ENCODE measurements around the gene BANK1.
A peak's percentile ranks its signal among the peaks of the same experiment; 100 is the strongest.

Gene BANK1

DNA sequence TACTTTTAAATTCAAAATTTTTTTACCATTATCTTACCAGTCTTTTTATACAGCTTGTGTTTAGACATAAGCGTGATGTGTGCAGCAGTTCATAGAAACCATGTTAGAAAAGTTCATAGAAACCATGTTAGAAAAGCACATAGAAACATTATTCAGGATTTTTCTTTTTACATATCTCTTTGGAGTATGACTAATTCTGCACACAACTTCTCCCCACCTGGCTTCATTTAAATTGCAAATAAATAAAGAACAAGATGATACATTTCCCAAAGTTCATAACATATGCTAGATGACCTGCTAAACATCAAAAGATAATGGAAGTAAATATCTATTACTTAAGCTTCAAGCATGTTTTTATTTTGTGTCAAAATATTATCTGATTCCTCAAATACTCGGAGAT lies 201.9 kb downstream of the BANK1 start:
- no peak for DNase-seq (ENCODE audit: low spot score)
- TF ChIP-seq, protein P1, sequence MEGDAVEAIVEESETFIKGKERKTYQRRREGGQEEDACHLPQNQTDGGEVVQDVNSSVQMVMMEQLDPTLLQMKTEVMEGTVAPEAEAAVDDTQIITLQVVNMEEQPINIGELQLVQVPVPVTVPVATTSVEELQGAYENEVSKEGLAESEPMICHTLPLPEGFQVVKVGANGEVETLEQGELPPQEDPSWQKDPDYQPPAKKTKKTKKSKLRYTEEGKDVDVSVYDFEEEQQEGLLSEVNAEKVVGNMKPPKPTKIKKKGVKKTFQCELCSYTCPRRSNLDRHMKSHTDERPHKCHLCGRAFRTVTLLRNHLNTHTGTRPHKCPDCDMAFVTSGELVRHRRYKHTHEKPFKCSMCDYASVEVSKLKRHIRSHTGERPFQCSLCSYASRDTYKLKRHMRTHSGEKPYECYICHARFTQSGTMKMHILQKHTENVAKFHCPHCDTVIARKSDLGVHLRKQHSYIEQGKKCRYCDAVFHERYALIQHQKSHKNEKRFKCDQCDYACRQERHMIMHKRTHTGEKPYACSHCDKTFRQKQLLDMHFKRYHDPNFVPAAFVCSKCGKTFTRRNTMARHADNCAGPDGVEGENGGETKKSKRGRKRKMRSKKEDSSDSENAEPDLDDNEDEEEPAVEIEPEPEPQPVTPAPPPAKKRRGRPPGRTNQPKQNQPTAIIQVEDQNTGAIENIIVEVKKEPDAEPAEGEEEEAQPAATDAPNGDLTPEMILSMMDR (IDR thresholded peaks at IDR 0.05; ENCODE audit: borderline replicate concordance, control extremely low read depth, extremely low read depth, insufficient read depth, missing control alignments): no peak
- in situ Hi-C loops (cut with MboI; ENCODE audit: low sequenced_read_pairs, unreplicated experiment): no loop called here

DNA sequence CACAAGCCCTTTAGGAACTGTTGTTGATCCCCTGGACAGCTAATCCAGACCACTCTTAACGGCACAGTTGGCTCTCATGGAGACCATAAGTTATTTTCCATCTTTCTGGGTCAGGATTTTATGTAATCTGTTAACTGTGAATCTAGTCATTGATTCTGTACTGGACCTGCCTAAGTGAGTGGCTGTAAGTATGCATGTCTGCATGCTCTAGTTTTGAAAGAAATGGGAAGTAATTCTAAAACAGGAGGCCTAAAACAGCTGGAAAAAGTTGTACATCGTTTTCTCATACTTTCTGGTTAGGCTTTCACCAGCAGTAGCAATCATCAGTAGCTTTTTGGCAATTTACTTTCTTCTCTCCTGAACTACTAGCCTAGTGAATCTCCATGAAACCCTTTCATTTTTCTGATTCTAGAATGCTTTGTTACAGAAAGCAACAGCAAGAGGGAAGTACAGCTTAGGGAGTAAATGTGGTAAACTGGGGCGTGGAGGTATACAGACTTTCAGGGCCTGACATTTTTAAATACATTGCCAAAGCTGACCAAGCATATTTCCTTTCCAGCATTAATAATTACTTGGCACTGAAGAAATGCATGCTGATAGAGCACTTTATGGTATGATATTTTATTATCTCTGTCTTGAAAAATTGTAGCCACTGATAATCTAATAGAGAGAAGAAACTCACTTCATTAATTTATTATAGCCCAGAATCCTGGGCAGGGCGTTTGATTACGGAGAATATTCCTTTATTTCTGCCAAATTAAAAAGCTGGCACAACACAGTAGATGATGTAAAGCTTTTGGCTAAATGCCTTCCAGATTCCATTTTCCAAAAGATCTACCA lies 202.7 kb downstream of the BANK1 start:
- TF ChIP-seq, protein P1 (IDR thresholded peaks at IDR 0.05; ENCODE audit: borderline replicate concordance, control extremely low read depth, extremely low read depth, insufficient read depth, missing control alignments): no peak
- DNase-seq (ENCODE audit: low spot score): no peak
- in situ Hi-C loops (cut with MboI; ENCODE audit: low sequenced_read_pairs, unreplicated experiment): no loop called here

DNA sequence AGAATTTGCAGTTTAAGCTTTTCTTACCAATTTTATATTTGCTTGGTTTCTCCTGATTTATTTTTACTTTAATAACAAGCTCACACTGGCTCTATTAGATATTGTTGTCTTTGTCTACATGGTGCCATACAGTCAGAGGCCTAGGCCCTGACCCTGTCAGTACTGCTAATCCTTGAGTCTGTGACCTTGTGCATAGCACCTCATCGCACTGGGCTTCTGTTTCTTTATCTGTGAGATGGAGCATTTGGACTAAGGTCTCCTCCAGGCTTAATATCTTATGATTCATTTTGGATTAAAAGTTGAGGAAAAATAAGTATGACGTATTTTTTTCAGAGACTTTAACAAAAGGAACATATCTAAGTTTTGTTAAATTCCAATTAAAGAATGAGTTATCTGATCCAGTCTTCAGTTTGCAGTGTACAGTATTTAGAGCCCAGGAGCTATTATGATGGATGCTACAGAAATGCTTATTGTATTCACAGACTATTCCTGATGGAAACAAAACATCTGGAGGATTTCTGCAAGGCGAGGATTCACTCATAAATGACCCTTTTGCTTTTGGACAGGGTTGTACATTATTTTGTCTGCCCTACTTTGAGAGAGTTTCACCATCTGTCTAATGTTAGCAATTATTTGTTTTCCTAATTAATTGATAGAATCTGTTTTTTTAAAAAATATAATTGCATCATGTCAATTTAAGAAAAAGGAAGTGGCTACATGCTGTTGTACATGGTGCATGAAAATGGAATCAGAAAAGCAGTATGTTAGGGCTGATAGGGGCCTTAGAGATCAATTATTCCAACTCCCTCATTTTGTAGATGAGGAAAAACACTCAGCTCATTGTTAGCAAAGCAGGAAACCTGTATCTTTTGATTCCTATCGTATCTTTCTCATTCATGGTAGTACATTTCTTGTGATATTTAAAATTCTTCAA lies 203.6 kb downstream of the BANK1 start:
- TF ChIP-seq, protein P1 (IDR thresholded peaks at IDR 0.05; ENCODE audit: borderline replicate concordance, control extremely low read depth, extremely low read depth, insufficient read depth, missing control alignments): no peak
- in situ Hi-C loops (cut with MboI; ENCODE audit: low sequenced_read_pairs, unreplicated experiment): no loop called here
- no peak for DNase-seq (ENCODE audit: low spot score)

DNA sequence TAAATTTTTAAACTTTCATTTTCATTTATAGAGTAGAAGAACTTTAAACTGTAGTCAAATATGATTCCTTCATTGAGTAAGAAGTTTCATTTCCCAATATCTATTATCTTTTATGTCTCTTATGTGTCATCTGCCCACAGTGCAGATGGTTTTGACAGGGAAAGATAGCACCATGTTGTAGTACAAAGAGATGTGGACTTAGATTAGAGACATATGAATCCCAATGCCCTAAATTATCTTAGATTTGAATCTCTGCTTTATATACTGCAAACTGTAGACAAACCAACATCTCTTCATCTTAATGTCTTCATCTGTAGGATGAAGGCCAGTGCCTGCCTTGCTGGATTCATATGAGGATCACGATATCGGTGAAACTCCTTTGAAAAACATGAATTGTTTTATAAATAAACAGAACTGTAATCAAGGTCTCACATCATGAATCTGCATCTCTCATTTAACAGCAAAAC lies 217.5 kb downstream of the BANK1 start:
- DNase-seq (ENCODE audit: low spot score): peak; percentile 51

DNA sequence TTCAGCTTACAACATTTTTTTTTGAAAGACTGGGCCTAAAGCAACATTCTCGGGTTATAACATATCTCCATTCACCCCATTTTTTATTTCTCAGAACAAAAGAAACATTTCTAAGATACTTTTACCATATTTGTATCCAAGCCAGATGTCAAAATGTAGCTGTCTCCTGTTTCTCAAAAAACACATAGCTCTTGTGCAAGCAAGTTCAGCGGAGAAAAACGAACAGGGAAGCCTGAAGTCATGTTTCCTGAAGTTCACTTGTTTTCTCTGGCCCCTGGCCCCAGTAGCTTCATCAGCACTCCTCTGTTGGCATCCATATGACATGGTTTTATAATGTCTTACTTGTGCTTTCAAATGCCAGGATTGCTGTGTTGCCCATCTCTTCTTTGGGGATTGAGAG lies 218.2 kb downstream of the BANK1 start:
- TF ChIP-seq, protein P1 (IDR thresholded peaks at IDR 0.05; ENCODE audit: borderline replicate concordance, control extremely low read depth, extremely low read depth, insufficient read depth, missing control alignments): no peak
- DNase-seq (ENCODE audit: low spot score): no peak
- in situ Hi-C loops (cut with MboI; ENCODE audit: low sequenced_read_pairs, unreplicated experiment): no loop called here

More for the DNA sequence above, 217.5 kb downstream of the BANK1 start:
- TF ChIP-seq, protein P1 (IDR thresholded peaks at IDR 0.05; ENCODE audit: borderline replicate concordance, control extremely low read depth, extremely low read depth, insufficient read depth, missing control alignments): no peak
- in situ Hi-C loops (cut with MboI; ENCODE audit: low sequenced_read_pairs, unreplicated experiment): no loop called here

DNA sequence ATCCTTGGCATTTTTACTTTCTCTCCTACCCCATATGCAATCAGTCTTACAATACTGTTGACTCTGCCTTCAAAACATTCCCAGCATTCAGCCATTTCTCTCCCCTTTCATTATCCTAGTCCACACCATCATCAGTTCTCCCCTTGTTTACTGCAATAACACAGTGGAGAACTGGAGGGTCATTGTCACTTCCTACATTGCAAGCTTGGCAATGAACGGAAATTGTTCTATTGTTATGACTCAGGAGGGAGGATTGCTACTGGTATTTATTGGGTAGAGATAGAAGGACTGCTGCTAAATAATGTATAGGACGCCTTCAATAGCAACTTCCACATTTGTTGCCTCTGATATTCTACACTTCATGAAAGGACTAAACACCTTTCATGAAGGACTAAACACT lies 231.8 kb downstream of the BANK1 start:
- TF ChIP-seq, protein P1 (IDR thresholded peaks at IDR 0.05; ENCODE audit: borderline replicate concordance, control extremely low read depth, extremely low read depth, insufficient read depth, missing control alignments): no peak
- DNase-seq (ENCODE audit: low spot score): no peak
- in situ Hi-C loops (cut with MboI; ENCODE audit: low sequenced_read_pairs, unreplicated experiment): no loop called here
